Effector CD8-positive, alpha-beta T cell (primary cell): ENCODE measurements around the gene DENND1A.

ENCODE experiments used
- DNase-seq: peaks from one replicate; lab custom pipeline; 2025; lab: John Stamatoyannopoulos, UW

Gene DENND1A

DNA sequence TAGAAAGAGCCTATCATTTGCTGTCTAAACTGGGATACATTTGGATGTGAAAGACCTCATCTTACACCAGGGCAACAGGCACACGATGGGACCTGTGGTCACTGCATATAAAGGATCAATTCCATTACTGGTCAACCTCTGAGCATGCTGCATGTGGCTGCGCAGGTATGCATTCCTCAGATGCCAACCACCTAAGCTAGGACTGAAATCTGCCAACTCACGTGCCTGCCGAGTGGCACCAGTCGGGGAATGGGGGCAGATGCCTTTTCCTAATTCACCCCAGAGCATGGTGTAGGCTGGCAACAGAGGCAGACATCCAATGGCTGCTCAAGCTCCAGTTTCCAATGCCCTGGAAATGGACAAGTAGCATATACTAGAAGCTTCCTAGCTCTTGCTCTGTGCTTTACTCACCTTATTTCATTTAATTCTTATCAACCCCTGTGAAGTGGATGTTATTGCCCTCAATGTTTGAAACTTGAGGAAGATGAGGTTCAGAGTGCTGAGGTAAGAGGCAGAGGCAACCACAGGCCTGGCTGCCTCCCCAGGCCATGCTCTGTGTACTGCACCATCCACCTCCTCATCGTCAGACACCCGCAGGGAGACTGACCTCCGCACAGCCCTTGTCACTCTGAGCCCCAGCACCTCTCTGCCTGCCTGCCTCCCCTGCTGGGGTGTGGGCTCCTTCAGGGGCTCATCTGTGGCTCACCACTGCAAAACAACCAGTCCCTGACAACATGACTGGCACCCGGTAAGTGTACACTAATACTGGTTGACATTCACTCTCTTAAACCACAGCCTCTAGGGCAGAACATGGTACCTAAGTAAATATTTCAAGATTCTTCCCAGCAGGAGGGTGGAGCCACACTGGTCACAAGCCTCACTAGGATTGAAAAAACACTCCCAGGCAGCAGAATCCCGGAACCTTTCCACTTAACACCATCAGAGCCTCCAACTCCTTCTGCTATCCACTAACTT, 345.4 kb downstream of the DENND1A start:
- no peak for DNase-seq

DNA sequence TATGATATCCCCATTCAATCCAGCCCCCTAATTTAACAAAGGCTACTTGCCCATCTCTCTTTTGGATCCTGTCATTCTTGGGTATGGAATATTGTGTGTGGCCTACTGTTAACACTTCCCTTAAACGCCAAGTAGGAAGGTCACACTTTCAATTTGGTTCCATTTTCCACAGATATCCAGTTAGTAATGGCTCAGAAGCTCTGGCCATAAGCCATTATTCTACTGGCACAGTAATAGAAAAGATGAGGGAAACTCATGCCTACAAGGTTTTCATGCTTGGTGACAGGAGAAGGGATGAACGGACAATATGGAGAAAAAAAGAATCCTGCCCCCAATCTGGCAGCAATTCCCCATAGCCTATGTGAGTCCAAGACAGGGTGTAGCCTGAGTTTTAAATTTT, 346.3 kb downstream of the DENND1A start:
- DNase-seq: no peak

DNA sequence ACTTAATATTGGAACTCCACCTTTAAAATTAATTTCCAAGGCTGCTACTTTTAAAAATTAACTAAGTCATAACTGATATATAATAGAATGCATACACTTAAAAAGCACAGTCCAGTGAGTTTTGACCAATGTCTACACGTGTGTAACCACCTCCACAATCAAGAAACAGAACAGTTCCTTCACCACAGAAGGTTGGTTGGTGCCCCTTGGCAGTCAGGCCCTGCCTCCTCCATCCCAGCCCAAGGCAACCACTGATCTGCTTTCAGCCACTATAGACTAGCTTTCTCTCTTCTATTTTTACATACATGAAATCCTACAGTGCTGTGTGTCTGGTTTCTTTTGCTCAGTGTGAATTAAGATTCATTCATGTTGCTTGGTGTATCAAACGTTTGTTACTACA, 358.7 kb downstream of the DENND1A start:
- no peak for DNase-seq

DNA sequence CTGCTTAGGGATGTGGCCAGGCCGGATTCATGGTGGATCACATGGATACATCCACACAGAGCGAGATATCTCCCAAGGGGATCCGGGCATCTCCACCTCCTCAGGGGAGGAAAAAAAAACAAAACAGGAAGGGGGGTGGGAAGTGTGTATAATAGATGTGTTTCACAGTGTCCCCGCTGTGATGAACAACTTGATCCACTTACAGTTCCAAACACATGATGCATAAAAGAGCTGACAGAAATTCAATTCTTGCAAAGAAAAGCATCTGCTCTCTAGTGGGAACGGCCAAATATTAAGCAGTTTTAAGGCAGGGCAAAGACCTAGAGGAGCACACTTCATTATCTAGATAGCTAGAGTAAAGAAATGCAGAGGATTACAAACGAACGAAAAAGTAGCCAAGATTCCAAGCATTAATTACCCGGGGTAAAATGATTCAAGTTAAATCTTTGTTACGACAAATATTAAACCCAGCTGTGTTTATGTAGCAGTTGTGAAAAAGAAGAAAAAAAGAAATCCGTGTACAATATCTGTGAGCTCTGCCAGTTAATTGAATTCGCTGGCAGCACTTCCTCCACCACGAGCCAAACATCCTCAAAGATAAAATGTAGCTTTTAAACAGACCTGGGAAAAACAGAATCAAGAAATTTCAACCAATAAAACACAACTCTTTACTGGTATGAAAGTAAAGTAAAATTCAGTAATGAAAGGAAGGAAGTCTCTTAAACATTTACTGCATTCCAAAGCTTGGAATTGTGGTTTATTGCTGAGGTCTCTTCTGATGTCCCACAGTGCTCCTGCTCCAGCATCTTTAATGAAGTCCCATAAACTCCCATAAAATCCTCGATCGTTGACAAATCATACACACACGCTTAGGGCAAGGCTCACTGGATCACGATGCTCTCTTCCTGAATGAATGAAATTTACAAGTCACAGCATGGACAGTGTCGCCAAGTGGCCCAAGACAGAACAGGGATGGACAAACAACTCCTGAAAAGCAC, 360.9 kb downstream of the DENND1A start:
- DNase-seq: no peak

DNA sequence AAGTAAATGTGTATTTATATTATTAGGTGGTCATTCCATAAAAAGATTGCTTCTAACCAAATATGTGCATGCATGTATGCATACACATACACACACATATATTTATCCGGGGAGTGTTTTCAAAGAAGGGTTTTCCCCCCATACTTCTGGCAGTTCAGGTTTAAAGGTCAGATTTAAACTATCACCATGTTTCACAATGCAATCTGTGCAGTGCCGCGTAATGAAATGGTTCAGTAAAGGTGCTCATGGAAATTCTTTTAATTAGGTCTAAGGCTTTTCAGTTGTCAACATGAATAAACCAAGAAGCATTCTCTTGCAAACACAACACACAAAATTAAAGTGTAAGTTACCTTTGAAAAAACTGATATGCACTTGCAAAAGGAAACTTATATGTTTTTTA, 362.9 kb downstream of the DENND1A start:
- no peak for DNase-seq

DNA sequence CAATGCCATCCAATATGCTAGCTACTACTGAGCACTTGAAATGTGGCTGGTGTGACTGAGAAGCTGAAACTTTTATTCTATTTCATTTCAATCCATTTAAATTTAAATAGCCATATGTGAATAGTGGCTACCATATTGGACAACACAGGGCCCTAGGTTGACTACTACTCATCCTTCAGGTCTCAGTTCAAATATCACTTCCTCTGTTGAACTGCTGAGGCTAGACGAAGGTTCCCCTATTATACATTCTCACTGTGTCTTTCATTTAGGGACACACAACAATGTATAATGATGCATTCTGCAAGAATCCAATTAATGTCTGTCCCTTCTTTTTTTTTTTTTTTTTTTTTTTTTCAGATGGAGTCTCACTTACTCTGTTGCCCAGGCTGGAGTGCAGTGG, 365.3 kb downstream of the DENND1A start:
- DNase-seq: no peak

DNA sequence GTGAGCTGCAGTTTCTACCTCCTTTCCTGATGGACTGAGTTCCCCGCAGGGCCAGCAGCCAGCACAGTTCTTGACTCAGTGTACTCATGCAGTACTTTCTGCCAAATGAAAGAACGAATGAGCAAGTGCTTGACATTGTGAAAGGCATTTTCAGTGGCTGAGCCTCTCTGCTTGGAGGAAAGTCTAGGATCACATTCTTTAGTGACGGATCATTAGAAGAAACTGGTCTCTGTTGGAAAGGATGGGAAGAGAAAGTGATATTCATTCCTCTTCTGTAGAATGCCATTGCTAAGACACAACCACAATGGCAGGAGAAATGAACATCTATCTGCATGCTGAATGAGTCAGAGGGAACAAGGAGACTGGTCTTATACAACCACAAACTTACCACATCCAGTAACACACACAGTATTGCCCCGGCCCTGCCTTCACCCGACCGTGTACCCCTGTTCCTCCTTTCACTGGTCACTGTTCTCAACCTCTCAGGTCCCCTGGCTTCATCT, 367.0 kb downstream of the DENND1A start:
- no peak for DNase-seq

DNA sequence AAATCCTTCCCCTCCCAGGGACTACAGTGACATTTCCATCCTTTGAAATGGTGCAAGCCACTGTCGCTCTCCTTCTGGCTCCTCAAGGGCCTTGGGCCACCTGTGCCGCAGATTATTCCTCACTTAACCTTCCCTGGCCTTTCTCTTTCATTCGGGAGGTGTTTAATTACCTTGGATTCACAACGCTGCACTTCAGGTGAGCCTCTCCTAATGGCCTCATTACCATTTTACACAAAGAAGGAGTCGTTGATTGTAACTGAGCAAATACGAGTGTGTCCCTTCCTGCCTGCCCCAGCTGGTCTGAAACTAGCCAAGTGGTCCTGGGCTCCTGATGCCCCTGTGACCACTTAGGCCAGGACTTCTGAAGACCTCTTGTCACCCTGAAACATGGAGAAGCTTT, 368.9 kb downstream of the DENND1A start:
- DNase-seq: no peak

DNA sequence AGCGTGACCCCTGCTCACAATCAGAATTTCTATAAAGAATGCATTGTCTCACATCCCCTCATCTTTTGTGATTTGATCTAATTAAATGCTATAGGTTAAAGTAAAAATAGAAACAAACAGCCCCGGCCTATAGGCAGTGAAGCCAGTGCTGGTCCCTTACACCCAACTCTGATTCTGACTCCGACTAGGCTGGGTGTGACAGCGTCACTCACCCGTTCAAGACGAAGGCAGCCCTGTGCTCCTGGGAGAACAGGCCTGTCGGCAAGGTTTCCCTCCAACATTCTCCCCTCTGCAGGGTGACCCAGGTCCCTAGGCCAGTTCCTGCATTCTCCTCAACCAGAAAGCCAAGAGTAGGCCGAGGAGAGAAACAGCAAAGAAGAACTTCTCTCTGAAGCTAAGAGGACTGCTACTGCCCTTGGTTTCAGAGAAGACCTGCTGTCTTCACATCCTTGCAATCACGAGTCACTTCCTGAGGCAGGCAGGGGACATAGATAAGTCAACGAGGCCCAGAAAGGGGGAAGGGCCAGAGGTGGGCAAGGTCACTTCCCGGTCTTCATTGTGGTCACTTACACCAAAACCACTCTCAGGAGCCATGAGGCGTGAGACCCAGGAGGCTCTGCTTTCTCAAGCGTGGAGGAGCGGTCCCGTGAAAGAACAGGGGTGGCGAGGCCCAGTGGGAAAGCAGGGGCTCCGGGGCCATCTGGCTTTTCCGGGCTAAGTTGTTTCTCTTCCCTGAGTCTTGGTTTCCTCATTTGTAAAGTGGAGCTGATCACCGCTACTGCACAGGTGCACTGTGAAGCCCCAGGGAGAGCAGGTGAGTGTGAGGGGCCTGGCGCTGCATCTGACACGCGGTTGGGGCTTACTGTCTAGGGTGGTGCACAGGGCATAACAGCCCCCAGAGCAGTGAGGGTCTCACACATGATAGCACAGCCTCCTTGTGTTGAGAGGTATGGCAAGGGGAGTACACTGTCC, 373.2 kb downstream of the DENND1A start:
- no peak for DNase-seq

DNA sequence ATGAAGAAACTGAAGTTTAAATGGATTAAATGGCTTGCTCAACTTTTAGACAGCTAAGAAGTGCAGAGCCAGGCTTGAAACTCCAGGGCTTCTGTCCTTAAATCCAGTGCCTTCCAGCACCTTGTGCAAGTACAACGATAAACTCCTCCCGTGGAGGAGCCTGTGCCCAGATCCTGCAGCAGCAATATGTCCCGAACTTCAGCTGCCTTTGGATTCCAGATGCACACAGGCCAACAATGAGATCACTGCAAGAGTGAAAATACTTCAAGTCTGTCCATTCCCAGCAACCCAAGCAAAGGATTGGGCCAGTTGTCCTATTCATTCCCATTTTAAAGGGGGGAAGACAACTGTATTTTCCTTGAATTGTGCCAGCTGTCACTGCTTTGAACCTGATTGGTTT, 374.3 kb downstream of the DENND1A start:
- DNase-seq: no peak

DNA sequence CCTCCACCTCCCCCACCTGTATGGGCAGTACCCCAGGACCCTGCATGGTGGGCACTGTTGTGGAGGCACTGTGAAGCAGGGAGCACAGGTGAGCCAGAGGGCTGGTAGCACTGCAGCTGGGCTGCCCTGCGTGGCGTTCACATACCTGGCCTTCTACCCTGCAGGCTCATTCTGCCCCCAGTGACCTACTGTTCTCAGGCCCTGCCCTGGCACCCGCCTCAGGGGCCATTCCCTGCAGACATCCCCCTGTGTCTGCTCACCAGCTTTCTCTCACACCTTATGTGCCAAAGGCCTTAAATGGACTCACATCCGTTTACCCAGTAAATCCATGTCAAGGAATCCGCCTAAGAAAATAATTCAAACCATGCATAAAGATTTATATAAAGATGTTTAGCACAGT, 377.4 kb downstream of the DENND1A start:
- DNase-seq: no peak

DNA sequence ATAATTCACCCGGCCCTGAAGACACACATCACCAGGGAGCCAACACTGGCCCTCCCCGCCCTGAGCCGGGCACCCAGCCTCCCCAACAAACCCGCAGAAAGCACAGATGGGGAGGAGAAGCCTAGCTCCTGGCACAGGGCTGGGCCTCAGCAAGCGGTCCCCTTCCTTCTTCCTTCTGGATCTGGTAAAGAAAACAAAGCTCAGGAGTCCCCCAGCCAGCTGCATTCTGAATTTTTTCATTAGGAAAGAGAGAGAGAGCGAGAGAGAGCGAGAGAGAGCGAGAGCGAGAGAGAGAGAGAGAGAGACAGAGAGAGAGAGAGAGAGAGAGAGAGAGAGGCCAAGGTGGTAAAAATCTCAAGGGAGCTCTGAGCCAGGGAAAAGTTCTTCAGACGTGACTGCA, 378.2 kb downstream of the DENND1A start:
- DNase-seq: no peak

DNA sequence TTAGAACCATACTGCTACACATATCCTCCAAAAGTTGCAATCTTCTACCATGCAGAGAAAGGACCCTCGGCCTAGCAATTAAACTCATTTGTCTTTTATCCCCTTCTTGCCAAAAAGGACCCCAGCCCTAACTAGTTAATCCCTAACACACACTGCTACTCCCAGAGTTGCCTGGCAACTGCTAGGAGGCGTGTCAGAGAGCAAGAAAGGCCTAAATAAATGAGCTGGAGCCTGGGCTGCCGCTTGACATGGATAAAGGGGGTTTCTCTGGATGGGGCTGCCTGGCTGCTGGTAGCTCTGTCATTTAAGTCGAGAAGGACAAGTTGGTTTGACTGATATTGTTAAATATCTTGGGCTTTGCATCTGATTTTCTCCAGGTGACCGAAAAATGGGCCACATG, 379.1 kb downstream of the DENND1A start:
- DNase-seq: no peak

DNA sequence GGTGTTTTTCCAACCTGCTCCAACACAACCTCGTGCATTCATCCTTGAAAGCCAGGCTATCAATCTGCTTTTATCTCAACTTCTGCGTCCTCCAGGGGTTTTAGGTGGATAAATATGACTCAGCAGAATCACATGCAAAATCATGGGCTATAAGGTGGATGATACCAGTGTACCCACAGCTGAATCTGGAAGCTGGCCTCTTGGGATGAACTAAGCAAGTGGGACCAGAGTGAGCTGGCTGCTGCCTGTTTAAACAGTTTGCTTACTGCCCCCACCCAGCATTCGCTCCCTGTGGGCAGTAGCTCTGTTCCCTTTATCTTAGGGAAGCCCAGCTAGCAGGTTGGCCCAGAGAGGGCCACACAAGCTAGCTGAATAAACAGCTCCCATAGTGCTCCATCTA, 379.9 kb downstream of the DENND1A start:
- DNase-seq: no peak

DNA sequence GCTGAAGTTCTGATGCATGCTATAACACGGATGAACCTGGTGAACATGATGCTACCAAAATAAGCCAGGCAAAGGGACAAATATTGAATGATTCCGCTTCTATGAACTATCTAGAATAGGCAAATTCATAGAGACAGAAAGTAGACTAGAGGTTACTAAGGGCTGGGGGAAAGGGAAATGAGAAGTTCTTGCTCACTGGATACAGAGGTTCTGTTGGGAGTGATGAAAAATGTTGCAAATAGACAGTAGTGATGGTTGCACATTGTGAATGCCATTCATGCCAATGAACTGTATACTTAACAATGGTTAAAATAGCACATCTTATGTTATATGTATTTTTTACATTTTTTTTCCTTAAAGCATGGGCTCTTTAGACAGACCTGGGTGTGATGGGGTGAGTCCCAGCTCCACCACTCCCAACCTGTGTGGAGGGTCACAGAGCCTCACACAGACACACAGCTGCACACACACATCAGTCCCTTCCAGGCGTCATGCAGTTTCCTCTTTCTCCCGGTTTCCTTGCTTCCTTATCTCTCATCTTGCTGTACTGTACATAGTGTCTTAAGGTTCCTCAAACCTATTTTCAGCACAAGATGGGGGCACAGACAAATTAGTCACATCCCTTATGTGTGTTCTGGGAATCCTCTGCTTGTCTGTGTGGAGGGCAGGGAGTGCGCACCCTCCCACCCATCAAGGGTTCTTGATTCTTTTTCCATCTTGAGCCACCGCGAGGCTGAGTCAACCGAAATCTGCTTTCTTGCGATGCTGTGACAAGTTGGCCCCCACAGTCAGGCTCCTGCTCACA, 381.0 kb downstream of the DENND1A start:
- DNase-seq: no peak

DNA sequence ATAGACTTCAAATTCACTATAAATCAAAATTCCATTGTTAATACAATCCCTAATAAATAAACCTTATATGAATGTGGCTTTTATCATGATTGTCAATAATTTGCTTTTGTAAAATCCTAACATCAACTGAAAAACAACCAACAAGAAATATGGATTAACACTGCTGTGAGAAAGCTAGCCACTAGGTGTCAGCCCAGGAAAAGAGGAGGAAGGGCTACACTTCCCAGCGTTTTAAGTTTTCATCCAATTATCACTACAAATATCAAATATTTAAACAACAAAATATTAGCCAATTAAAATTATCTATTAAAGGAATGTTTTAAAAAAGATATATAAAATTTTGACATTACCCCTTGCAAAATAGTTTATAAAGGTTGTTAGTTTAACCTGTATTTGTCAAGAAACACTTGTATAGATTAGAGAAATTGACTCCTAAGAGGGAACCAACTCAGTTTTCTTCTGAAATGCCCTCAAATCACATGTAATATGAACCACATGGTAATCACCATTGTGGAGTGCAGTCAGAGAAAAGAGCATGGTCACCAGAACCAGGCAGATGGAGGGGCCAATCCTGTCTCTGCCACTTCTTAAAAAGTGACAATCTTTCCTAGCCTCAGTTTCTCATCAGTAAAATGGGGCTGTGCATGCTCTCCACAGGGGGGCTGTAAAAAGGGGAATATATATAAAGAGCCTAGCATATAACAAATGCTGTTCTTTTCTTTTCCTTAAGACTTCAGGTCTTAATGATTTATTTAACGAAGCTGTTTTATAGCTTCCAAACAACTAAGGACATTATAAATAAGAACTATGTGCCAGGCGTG, 385.7 kb downstream of the DENND1A start:
- no peak for DNase-seq

DNA sequence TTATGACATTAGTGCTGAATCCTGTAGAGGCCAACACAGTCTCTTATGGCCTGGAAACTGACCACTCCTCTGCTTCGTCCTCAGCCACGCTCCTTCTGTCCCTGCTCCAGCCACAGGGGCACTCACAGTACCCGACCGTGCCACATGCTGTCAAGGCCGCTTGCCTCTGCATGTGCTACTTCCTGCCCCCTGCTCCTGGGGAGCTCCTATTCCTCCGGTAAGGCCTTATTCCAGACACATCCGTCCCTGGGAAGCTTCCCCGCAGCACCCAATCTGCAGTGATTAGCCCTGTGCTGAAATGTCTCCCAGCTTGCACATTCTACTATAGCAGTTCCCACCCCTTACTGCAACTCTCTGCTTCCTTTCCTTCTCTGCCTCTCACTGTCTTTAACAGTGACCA, 386.4 kb downstream of the DENND1A start:
- DNase-seq: no peak

DNA sequence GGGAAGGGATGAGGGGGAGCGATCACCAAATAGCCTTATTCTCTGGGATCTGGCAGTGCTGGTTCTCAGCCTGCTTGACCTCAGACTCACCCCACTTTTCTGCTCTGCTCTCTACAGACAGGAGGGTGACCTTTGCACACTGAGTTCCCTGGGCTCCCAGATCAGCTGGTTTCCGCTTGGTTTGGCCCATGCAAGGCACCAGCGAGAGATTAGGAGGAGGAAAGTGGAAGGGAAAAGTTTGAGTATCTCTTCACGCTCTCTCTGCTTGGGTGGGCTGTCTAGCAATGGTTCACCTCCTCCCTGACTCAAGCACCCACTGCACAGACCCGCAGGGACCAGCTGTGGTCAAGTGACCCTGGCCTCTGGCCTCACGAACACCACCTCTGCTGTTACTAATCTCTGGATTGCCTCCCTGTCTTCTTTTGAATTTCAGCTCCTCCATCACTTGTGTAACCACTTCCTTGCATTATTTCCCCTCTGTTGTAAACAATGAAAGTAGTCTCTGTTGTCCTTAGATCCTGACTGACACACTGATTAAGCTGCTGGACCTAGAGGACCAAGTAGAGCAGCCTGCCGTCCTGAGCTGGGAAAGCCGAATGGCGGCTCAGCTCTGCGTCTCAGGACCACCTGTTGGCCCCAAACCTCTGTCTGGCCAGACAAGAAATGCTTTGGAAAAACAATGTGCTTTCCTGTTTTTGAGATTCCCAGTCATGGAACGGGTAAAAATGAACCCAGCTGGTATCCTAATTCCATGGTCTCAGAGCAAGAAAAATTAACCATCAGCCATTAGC, 387.3 kb downstream of the DENND1A start:
- no peak for DNase-seq

DNA sequence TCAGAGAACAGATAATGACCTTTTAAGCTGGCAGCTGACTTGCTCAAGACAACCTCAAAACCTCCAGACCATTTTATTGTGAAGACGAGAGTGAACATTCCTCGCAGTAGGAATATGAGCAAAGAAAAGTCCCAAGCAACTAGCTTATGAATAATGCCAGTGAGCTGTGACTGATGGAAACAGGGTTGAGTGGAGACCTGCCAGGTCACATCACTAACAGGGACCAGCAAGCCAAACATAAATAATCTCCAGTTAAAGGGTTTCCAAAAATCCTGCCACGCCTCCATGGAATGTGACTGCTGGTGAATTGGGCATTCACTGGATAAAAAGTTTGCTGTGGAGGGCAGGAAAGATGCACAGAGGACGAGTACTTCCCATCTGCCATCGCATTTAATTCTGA, 388.5 kb downstream of the DENND1A start:
- DNase-seq: no peak
